Dermis microvascular lymphatic vessel endothelial cell (primary cell): ENCODE results near the gene SLC2A13. TPM values are rescaled to one million over a fixed set of nuclear protein-coding genes. Genes with fewer than 3 reads are reported as not detected.
"Not testable (repeated sequence)": the region's sequence is repeated elsewhere in the genome, so short reads cannot be mapped to it uniquely, and the experiment has no call there.

ENCODE experiments used
- DNase-seq, 2 donors: peaks; one replicate each; pipeline versions ENCODE4 v3.0.0 to v3.0.0-alpha.2; 2010; ENCODE audit warnings: low read depth in 2 of 2
- total RNA-seq: library from RNA; depleted of rRNA; stranded (reverse); fragments of >200 nt; gene quantifications from 2 replicates; pipeline ENCODE4 v1.2.1, GENCODE V29; 2014

The SLC2A13 gene
- total RNA-seq, 1 donor from 2014 or later: 4.7 TPM

GRCh38 chr12:40105265-40105514 is 691 bp downstream of the SLC2A13 start:
- no peak for DNase-seq

GRCh38 chr12:40104461-40105264 is 1.2 kb downstream of the SLC2A13 start:
- no peak for DNase-seq

GRCh38 chr12:40103043-40103442 is 2.8 kb downstream of the SLC2A13 start:
- no peak for DNase-seq

- DNase-seq: no peak
These were observed 4.1 kb downstream of the SLC2A13 start for GRCh38 chr12:40101747-40102146.

- no peak for DNase-seq
These were observed 6.4 kb downstream of the SLC2A13 start for GRCh38 chr12:40099423-40099853.

- no peak for DNase-seq
These were observed 7.3 kb downstream of the SLC2A13 start for GRCh38 chr12:40098406-40099145.

- no peak for DNase-seq
These were observed 12.4 kb downstream of the SLC2A13 start for GRCh38 chr12:40093512-40093911.

- no peak for DNase-seq
These were observed 19.4 kb downstream of the SLC2A13 start for GRCh38 chr12:40086471-40086870.

- DNase-seq: no peak
These were observed 27.6 kb downstream of the SLC2A13 start for GRCh38 chr12:40078266-40078665.

GRCh38 chr12:40075458-40075857 is 30.4 kb downstream of the SLC2A13 start:
- no peak for DNase-seq

GRCh38 chr12:40068416-40068815 is 37.5 kb downstream of the SLC2A13 start:
- DNase-seq: no peak

GRCh38 chr12:40065636-40066035 is 40.2 kb downstream of the SLC2A13 start:
- DNase-seq: no peak

- no peak for DNase-seq
These were observed 42.5 kb downstream of the SLC2A13 start for GRCh38 chr12:40063414-40063813.

- no peak for DNase-seq
These were observed 47.1 kb downstream of the SLC2A13 start for GRCh38 chr12:40058721-40059190.

GRCh38 chr12:40056373-40056772 is 49.5 kb downstream of the SLC2A13 start:
- no peak for DNase-seq

- DNase-seq: no peak
These were observed 50.1 kb downstream of the SLC2A13 start for GRCh38 chr12:40055776-40056175.

GRCh38 chr12:40055228-40055579 is 50.7 kb downstream of the SLC2A13 start:
- no peak for DNase-seq

- DNase-seq: no peak
These were observed 51.2 kb downstream of the SLC2A13 start for GRCh38 chr12:40054555-40055227.

- no peak for DNase-seq
These were observed 56.6 kb downstream of the SLC2A13 start for GRCh38 chr12:40049268-40049667.

GRCh38 chr12:40047002-40047401 is 58.9 kb downstream of the SLC2A13 start:
- not testable (repeated sequence) for DNase-seq

- DNase-seq: no peak
These were observed 60.2 kb downstream of the SLC2A13 start for GRCh38 chr12:40045656-40046055.

GRCh38 chr12:40044396-40044795 is 61.5 kb downstream of the SLC2A13 start:
- no peak for DNase-seq

GRCh38 chr12:40039598-40039997 is 66.3 kb downstream of the SLC2A13 start:
- no peak for DNase-seq
